GM23338 (cell line): ENCODE measurements around the gene SFPQ.

ENCODE experiments used
- CTCF ChIP-seq, 2 experiments: fragments of 200-600 bp in 1 of 2; sonication (generic) in 1 of 2; conservative IDR thresholded peaks; 2 replicates each; pipeline versions ENCODE4 v1.5.1 to v1.6.1; 2016 to 2017; ENCODE audit warnings: antibody characterized with exemption in 2 of 2, low read depth in 2 of 2, mild to moderate bottlenecking in 2 of 2, moderate library complexity in 1 of 2
- ETS1 ChIP-seq: IDR thresholded peaks from 2 replicates; pipeline ENCODE4 v1.6.1; 2016; ENCODE audit warnings: antibody characterized with exemption
- EZH2 ChIP-seq: fragments of 200-600 bp; sonication (generic); IDR thresholded peaks from one replicate; pipeline ENCODE4 v1.8.0; 2017; ENCODE audit warnings: antibody characterized with exemption, mild to moderate bottlenecking, low read depth; ENCODE audit not compliant: unreplicated experiment
- REST ChIP-seq: IDR thresholded peaks from one replicate; pipeline ENCODE4 v1.6.1; 2018; ENCODE audit warnings: antibody characterized with exemption; ENCODE audit not compliant: unreplicated experiment
- ZNF331 ChIP-seq: fragments of 250-450 bp; sonication (Bioruptor Pico); IDR thresholded peaks from 2 replicates; pipeline ENCODE4 v1.5.0; 2020; ENCODE audit warnings: low read depth, mild to moderate bottlenecking, moderate library complexity

DNA sequence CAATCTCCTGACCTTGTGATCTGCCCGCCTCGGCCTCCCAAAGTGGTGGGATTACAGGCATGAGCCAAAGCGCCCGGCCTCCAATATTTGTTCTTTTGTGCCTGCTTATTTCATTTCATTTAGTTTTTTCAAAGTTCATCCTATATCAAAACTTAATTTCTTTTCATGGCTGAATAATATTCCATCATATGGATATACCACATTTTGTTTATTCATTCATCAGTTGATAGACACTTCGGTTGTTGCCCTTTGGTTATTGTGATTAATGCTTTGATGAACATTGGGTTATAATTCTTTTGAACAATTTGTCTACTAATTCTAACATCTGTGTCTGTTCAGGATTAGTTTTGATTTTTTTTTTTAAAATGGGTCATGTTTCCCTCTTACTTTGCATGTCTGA lies 41.7 kb downstream of the SFPQ start:
- TF ChIP-seq EZH2 (no peak), ETS1 (no peak), CTCF (conservative IDR thresholded peaks at IDR 0.05; ENCODE audit: low read depth in 2 of 2) (no peak), ZNF331 (CRISPR knock-in tag) (no peak), REST (no peak)
